Colonic mucosa (tissue), 4 donors: ENCODE results near the gene DLX4. TPM values are rescaled to one million over a fixed set of nuclear protein-coding genes. Genes with fewer than 3 reads are reported as not detected.

Experiments
- DNase-seq: peaks from one replicate; pipeline ENCODE4 v3.0.0-alpha.2; 2020
- H3K27ac ChIP-seq: fragments of 200-600 bp; one replicate; pipeline ENCODE4 v1.8.0; 2021
- H3K27me3 ChIP-seq: fragments of 200-600 bp; one replicate; pipeline ENCODE4 v1.8.0; 2021
- H3K36me3 ChIP-seq: fragments of 200-600 bp; one replicate; pipeline ENCODE4 v1.8.0; 2021
- H3K4me1 ChIP-seq: fragments of 200-600 bp; one replicate; pipeline ENCODE4 v1.8.0; 2021; ENCODE audit warnings: mild to moderate bottlenecking
- H3K4me3 ChIP-seq: fragments of 200-600 bp; one replicate; pipeline ENCODE4 v1.8.0; 2021
- H3K9ac ChIP-seq, 2 donors: one replicate each; pipeline ENCODE4 v1.7.0; 2013; ENCODE audit warnings: control low read depth in 2 of 2, low read depth in 2 of 2, low read length in 2 of 2
- H3K9me3 ChIP-seq: fragments of 200-600 bp; one replicate; pipeline ENCODE4 v1.8.0; 2021
- CTCF ChIP-seq: fragments of 200-600 bp; IDR thresholded peaks from one replicate; pipeline ENCODE4 v1.8.0; 2022; ENCODE audit warnings: antibody characterized with exemption, mild to moderate bottlenecking
- intact Hi-C: fragments of 100-400 bp; cut with DNase I; formaldehyde crosslinking; loops from one replicate; pipeline ENCODE4 v1.14.1; 2022
- total RNA-seq, 2 donors: library from RNA; stranded (reverse); fragmentation: NEBNext Ultra II Directional in 1 of 2; extraction: Animal tissue kit (Norgen Biotek cat#: 25700) in 1 of 2; gene quantifications; one replicate each; pipeline ENCODE4 v1.2.1, GENCODE V29; 2021
- donor health status: healthy.
- donor health status: DM: no; HTN: no; CAD: no.
- donor health status: DM: no; HTN: no; CAD: no.

Gene DLX4
- total RNA-seq, 2 donors from 2014 or later = 0.49 TPM; not detected in 1

- peak; percentile 97 for TF ChIP-seq CTCF
- DNase-seq = peak; percentile 45
- H3K27ac ChIP-seq = no peak overlapping the region
- H3K9ac ChIP-seq = peak overlapping the region in 1 of 2 donors; percentile 19
- peaks cover 11% of the 10 kb centered on the region for H3K4me1 ChIP-seq
- H3K27me3 ChIP-seq = peaks cover 65% of the 10 kb centered on the region
- H3K4me3 ChIP-seq = peak overlapping the region; percentile 20
- intact Hi-C loops = loop anchor here (2.0 to 5.0 kb wide), 3 partner anchors 44 to 429 kb away; no protein-coding TSS in a partner anchor
- H3K9me3 ChIP-seq = no peaks in the 10 kb centered on the region
- H3K36me3 ChIP-seq = no peaks in the 10 kb centered on the region
These were observed 27.7 kb downstream of the DLX4 start for GRCh38 chr17:49996495-49997300.

DNA sequence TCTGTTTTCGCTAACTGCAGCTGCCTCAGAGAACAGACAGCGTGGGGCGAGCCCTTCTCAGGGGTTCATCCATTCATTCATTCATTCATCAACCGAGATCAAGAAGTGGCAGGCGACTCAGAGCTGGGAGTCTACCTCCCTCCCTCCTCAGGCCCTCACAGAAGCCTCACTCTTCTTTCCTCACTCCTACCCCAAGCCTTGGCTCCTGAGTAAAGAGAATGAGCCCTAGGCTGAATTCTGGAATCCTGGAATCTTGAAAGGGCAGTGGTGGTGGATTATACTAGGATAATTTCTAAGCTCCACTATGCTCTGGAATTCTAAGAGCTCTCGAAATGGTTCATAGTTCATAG lies 28.3 kb downstream of the DLX4 start:
- intact Hi-C loops = loop anchor here (2.0 to 5.0 kb wide), 3 partner anchors 44 to 430 kb away; no protein-coding TSS in a partner anchor
- H3K27me3 ChIP-seq = peaks cover 63% of the 10 kb centered on the region
- no peak overlapping the region for H3K27ac ChIP-seq
- no peaks in the 10 kb centered on the region for H3K36me3 ChIP-seq
- DNase-seq = no peak
- no peak for TF ChIP-seq CTCF
- H3K4me1 ChIP-seq = peaks cover 11% of the 10 kb centered on the region
- no peak overlapping the region for H3K4me3 ChIP-seq
- peak overlapping the region in 1 of 2 donors; percentile 19 for H3K9ac ChIP-seq
- no peaks in the 10 kb centered on the region for H3K9me3 ChIP-seq

DNA sequence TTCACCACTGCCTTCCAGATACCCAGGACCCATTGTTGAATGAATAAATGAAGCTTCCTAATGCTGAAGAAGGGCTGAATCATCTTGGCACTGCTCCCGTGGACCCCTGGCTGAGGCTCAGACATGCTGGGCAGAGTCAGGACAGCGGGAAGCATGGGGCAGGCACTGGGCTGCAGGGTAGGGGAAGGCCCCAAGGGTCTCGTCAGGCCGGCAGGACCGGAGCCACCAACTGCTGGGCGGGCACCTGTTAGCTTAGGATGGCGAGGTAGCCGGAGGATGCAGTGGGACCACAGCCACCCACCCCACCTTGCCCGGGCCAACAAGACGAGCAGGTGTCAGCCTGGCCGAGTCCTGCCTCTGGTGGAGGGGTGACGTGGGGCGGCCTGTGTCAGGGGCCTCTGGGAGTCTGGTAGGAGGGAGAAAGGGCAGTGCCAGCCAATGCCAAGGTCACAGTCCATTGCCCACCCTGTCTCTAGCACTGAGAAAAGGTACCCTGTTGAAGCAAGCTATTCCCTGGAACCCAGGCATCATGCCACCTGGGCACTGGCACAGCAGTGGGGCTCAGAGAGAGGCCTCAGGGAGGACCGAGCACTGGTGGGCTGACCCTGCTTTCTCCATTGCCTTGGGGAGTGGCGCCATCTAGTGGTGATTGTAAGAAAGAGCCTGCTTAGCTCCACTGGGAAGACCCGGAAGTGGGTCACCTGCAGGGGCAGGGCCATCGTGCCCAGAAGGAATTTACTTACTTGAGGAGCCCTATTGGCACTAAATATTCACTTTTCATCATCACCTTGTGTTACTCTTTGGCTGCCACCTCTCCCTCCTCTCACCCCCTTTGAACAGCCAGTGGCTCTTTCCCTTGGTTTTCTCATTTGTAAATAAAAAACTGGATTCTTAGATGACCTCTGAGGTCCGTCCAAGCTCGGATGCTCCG lies 29.0 kb downstream of the DLX4 start:
- DNase-seq = peak; percentile 87
- H3K9me3 ChIP-seq = no peaks in the 10 kb centered on the region
- intact Hi-C loops = loop anchor here (2.0 to 5.0 kb wide), 4 partner anchors 45 to 431 kb away; no protein-coding TSS in a partner anchor
- peak; percentile 98 for TF ChIP-seq CTCF
- H3K36me3 ChIP-seq = no peaks in the 10 kb centered on the region
- no peak overlapping the region for H3K27ac ChIP-seq
- peak overlapping the region in 1 of 2 donors; percentile 41 for H3K9ac ChIP-seq
- peaks cover 11% of the 10 kb centered on the region for H3K4me1 ChIP-seq
- H3K4me3 ChIP-seq = no peak overlapping the region
- H3K27me3 ChIP-seq = peaks cover 61% of the 10 kb centered on the region

- Histone ChIP-seq H3K4me3 (no peak overlapping the region), H3K36me3 (no peaks in the 10 kb centered on the region), H3K4me1 (peaks cover 11% of the 10 kb centered on the region), H3K27ac (no peak overlapping the region), H3K9me3 (no peaks in the 10 kb centered on the region), H3K27me3 (peaks cover 51% of the 10 kb centered on the region), H3K9ac (no peak overlapping the region)
- no peak for TF ChIP-seq CTCF
- DNase-seq = no peak
- intact Hi-C loops = loop anchor here (2.0 to 5.0 kb wide), 3 partner anchors 117 to 432 kb away; no protein-coding TSS in a partner anchor
These were observed 30.0 kb downstream of the DLX4 start for GRCh38 chr17:49998836-49999511.

- no peaks in the 10 kb centered on the region for H3K9me3 ChIP-seq
- no peak overlapping the region for H3K4me3 ChIP-seq
- H3K27me3 ChIP-seq = peaks cover 16% of the 10 kb centered on the region
- H3K27ac ChIP-seq = no peak overlapping the region
- H3K4me1 ChIP-seq = no peaks in the 10 kb centered on the region
- intact Hi-C loops = no loop called here
- no peak overlapping the region for H3K9ac ChIP-seq
- TF ChIP-seq CTCF = no peak
- DNase-seq = no peak
- no peaks in the 10 kb centered on the region for H3K36me3 ChIP-seq
These were observed 34.9 kb downstream of the DLX4 start for GRCh38 chr17:50003911-50004310.
